Caki2 (cell line): ENCODE data around the gene CHST8. TPM values are rescaled to one million over a fixed set of nuclear protein-coding genes. Genes with fewer than 3 reads are reported as not detected.
"Not testable (repeated sequence)": the region's sequence is repeated elsewhere in the genome, so short reads cannot be mapped to it uniquely, and the experiment has no call there.

ENCODE experiments used
- DNase-seq: peaks from one replicate; pipeline ENCODE4 v3.0.0-alpha.2; 2015; ENCODE audit warnings: low read depth
- in situ Hi-C: cut with HindIII; loops from 2 replicates; pipeline ENCODE4 v1.10.0; 2016; ENCODE audit warnings: low sequenced_read_pairs, low pct_unique_long_range_greater_than_20kb, mixed read lengths
- total RNA-seq: library from RNA; depleted of rRNA; stranded (reverse); fragments of >200 nt; shearing (Covaris generic); gene quantifications from 2 replicates; pipeline ENCODE4 v1.2.3, GENCODE V29; 2014; ENCODE audit warnings: low replicate concordance; rRNA removed

The CHST8 gene, protein sequence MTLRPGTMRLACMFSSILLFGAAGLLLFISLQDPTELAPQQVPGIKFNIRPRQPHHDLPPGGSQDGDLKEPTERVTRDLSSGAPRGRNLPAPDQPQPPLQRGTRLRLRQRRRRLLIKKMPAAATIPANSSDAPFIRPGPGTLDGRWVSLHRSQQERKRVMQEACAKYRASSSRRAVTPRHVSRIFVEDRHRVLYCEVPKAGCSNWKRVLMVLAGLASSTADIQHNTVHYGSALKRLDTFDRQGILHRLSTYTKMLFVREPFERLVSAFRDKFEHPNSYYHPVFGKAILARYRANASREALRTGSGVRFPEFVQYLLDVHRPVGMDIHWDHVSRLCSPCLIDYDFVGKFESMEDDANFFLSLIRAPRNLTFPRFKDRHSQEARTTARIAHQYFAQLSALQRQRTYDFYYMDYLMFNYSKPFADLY
- total RNA-seq = not detected in 2 replicates

DNA sequence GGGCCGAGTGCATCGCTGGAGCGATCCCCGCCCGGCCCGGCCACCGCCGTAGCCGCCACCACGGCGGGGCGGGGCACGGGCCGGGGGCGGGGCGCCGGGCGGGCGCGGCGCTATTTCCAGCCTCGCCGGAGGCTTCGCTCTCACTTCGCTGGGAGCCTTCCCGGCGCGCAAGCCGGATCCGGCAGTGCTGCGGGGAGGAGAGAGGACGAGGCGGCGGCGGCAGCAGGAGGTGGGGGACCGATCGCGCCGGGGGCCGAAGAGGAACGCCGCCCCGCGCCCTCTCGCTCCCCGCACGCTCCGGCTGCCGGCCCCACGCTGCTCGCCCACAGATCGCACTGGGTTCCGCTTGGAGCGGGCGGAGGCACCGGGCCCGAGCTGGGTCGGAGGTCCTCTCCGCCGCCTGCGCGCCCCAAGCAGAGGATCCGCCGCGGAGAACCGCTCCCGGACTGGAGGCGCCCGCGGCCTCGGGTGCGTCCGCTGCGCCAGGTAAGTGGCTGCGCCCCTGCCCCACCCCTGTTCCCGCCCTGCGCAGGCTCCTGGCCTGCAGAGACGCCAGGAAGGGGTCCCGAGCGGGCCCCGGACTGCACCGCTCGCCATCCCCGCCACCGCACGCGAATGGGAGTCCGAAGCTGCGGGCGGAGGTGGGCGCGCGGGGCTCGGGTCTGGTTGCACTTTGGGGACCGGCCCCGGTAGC lies at the start of gene CHST8:
CHST8 (plus strand) TSS at position 143 of the 694 bp plus-strand sequence. CDS start 67,309 bp downstream, outside the sequence.
- DNase-seq = no peak
- in situ Hi-C loops = no loop called here

DNA sequence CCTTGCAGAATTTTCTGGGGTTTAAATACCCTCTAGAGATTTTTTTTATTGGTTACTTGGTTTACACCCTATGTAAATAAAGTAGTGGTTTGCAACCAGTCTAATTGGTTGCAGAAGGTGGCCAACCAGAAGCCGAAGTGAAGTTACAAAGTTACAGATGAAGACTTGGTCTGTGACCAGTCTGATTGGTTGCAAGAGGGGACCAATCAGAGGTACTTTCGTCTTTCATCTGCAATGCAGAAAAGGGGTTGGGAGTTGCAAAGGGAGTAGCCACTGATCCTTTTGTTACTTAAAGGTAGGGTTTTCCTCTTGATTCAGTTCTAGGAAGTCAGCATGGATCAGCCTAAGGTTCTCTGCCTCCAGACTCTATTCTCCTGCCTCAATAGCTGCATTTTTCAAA lies 48.8 kb upstream of the CHST8 start:
- DNase-seq = no peak
- in situ Hi-C loops = no loop called here

DNA sequence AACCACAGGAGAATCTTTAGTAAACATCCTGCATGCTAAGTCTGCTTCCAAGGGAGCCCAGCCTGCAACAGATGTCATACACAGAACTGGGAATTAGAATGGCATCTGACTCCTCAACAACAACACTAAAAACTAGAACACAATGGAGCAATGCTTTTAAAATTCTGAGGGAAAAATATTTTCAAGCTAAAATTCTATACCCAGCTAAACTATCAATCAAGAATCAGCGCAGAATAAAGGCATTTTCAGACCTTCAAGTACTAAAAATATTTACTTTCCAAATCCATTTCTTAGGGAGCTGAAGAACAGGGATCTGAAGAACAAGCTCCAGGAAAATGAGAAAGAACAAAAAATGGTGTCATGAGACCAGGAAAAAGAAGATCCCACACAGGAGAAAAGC lies 46.9 kb upstream of the CHST8 start:
- in situ Hi-C loops = no loop called here
- DNase-seq = no peak

DNA sequence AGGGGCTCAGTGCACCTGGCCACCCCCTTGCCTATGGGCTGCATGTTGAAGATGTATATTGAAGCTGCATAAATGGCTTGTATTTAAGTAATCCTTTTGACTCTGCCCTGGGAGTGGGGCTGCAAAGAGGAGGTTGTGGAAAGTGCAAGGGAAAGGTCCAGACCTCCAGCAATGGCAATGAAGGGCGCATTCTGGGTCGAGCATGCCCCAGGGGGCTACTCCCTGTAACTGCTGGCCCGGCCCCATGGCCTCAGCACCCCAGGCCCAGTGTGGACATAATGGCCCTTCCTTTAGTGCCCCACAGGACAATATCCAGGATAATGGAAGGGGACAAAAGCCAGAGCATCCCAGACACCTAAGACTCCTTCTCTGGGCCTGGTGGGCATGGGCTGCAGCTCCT lies 43.1 kb upstream of the CHST8 start:
- in situ Hi-C loops = no loop called here
- no peak for DNase-seq

DNA sequence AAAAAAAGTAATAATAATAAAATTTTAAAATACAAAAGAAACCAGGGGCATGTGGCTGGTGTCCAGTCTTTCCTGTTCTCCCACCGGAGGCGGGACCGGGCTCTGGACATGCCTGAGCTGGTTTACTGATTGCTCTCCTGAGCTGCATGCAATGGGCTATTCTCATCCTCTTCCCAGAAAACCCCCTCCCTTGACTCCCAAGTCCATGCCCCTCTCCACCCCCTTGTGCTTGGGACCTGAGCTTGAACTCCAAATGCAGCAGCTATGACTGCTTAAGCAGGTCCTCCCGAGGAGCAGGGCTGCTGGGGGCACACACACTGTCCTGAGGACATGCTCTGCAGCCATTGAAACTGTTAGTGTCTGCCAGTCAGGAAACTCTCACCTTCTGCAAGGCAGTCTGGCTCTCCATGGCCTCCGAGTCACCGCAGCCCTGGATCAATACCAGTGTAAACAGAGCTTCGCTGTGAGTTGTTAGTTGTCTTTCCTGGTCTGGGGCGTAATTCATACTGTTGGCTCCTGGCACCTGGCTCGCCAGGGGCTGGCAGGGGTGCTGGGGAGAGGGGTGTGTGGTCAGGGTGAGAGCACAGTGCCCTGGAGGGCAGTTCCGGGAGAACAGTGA lies 41.6 kb upstream of the CHST8 start:
- in situ Hi-C loops = no loop called here
- DNase-seq = no peak

DNA sequence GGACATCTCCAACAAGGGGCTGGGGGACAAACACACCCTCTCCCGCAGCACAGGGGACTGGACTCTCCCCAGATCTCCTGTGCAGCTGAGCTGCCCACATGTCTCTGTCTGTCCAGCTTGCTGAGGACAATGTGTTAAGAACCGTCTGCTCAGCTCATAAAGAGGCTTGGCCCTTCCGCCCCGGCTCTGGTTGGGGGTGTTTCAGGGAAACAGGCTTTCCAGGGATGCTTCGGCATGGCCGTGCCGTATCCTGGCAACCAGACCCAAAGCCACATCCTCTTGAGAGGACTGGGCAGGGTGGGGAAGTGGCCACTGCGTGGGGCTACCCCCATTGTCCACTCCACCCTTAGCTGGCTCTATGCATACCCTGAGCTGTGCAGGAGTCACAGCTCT lies 41.1 kb upstream of the CHST8 start:
- DNase-seq = no peak
- in situ Hi-C loops = no loop called here

DNA sequence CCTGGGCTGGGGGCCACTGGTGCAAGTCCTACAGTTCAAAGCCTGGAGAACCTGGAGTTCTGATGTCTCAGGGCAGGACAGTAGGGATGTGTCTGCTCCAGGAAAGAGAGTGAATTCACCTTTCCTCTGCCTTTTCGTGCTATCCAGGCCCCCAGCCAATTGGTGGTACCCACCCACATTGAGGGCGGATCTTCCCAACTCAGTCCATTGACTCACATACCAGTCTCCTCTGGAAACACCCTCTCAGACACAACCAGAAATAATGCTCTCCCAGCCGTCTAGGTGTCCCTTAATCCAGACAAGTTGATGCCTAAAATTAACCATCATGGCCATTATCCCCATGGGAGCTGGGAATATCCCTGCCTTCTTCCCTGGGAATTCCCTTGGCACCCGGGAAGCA lies 38.8 kb upstream of the CHST8 start:
- in situ Hi-C loops = no loop called here
- DNase-seq = no peak

DNA sequence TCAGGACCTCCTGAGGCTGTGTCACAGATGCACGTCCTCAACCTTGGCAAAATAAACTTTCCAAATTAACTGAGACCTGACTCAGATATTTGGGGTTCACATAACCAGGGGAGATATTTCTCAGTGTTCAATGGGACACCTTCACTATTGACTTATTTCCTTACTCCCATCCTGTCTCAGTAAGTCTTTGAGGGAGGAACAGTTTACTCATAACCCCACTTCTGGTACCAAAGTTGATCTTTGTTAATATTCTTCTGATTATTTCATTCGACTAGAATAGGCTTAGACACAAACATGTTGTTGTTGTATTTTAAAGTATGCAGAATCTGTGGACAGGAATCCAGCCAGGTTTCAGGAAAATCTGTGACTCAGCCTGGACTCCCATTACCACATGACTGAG lies 34.6 kb upstream of the CHST8 start:
- no peak for DNase-seq
- in situ Hi-C loops = no loop called here

DNA sequence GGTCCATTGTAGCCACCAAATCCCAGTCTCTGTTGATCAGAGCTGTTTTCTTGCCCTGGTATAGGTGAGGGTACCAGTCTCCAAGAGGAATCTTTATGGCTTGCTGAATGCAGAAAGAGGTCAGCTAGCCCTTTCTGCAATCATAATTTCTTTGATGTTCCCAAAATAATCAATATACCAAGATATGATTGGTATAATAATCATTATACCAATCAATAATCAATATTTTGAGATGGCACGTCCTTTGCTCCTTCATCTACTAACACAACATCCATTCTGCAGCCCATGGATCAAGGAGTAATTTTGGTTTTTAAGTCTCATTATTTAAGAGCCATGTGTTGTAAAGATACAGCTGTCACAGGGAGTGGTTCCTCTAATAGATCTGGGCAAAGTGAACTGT lies 31.5 kb upstream of the CHST8 start:
- in situ Hi-C loops = no loop called here
- no peak for DNase-seq

DNA sequence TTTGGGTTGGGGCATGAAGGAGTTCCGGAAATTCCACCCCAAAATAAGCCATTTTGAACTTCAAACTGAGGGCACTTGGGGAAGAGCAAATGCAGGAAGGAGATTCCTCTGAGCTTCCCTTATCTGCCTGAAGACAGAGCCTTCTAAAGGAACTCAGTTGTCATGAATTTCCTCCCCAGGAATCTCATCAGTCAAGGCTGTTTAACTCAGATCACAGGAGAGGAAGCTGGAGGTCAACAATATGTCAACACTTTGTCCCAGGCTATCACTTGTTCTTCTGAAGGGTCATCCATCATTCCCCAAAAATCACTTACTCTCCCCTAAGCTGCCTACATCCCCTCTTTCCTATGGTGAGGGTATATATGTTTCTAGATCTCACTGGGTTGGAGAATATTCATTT lies 26.0 kb upstream of the CHST8 start:
- in situ Hi-C loops = no loop called here
- no peak for DNase-seq

DNA sequence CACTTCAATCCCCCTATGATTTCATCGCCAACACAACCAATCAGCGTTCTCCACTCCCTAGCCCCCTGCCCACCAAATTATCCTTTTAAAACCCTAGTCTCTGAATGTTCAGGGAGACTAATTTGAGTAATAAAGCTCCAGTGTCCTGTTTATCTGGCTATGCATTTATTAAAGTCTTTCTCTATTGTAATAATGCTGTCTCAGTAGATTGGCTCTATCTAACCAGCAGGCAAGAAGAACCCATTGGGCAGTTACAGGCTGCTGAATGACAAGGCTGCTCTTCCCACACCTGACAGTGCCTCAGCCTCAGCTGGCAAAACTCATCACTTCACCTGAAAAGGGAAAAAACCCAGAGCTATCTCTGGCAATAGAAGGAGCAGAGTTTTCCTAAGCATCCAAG lies 20.2 kb upstream of the CHST8 start:
- DNase-seq = no peak
- in situ Hi-C loops = no loop called here

DNA sequence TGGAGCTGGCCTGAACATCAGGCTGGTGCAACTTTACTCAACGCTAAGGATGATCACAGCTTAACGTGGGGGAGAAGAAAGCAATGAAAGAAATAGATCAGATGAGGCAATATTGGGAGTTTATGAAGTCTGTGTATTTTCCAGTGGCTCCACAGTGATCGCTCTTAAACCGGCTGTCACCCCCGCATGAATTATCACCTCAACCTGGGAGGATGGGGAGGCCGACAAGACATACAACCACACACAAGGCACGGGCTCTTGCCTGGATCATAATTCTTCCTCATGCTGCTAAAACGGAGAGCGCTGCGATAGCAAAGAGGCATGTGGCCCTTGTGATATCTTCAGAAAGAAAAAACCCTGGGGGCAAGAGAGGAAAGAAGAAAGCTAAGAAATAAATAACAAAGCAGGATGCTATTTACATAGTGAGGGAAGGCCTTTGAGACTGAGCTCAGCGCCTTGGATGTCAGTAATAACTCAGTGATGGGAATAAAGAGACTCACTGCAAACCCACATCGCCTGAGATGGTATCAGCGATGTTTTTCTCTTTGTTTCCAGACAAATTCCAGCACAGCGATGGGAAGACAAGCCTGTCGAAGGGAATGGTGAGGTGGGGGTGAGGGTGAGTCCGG lies 19.1 kb upstream of the CHST8 start:
- DNase-seq = no peak
- in situ Hi-C loops = no loop called here

DNA sequence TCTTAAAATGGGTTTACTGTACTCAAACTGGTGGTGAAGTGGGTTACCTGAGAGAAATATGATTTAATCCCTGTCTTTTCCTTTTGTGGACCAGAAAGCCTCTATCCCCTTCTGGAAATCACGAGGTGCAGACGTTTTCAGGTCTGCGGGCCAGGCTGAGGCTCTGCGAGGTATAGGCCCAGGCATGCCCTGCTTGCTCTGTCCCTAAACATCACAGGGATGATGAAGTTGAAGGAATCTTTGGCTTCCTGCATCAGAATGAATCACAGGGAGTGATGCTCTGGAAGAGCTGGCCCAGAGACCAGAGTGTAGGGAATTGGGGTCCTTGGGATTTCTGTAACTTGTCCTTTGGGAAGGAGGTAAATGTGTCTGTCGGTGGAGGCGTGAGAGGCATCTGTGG lies 18.4 kb upstream of the CHST8 start:
- no peak for DNase-seq
- in situ Hi-C loops = no loop called here

DNA sequence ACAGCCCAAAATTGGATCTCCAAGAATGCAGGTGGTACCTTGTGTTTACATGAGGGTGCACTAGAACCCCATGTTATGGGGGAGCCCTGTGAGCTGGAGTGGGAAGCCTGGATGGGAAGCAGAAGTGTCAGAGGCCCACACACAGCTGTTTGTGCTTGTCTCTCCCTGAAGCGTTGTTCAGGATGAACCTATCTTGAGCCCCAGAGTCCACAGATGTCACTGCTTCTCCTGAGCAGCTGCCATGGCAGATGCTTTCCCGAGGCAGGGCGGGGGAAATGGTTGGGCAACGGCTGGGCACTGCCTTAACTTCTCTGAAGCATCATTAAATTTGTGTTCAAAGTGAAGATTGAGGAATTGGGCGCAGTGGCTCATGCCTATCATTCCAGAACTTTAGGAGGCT lies 17.1 kb upstream of the CHST8 start:
- in situ Hi-C loops = no loop called here
- no peak for DNase-seq

DNA sequence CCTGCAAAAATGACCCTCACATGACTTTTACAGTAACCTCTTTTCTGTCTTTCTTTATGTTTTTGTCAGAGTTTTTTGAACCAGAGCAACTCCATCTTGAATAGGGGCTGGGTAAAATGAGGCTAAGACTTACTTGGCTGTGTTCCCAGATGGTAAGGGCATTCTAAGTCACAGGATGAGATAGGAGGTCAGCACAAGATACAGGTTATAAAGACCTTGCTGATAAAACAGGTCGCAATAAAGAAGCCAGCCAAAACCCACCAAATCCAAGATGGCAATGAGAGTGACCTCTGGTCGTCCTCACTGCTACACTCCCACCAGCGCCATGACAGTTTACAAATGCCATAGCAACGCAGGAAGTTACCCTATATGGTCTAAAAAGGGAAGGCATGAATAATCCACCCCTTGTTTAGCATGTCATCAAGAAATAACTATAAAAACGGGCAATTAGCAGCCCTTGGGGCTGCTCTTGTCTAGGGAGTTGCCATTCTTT lies 15.9 kb upstream of the CHST8 start:
- DNase-seq, in situ Hi-C loops: not testable (repeated sequence)

DNA sequence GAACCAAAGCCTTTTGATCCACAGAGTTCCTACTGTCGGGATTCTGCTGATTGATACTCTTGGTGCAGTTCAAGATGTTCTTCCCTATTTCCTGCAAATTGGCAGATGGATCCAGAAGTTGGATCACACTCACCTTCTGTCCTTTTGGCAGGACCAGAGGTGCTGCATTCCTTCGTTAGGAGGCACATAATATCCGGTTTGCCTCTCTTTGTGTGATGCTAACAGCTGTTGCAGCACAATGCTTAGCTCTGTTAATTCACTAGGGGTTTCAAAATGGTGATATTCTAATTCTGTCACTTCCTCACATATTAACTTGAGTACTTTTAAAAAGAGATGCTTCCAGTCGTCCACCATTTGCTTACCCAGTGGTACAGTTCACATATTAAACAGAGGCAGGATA lies 15.2 kb upstream of the CHST8 start:
- DNase-seq = no peak
- in situ Hi-C loops = no loop called here

DNA sequence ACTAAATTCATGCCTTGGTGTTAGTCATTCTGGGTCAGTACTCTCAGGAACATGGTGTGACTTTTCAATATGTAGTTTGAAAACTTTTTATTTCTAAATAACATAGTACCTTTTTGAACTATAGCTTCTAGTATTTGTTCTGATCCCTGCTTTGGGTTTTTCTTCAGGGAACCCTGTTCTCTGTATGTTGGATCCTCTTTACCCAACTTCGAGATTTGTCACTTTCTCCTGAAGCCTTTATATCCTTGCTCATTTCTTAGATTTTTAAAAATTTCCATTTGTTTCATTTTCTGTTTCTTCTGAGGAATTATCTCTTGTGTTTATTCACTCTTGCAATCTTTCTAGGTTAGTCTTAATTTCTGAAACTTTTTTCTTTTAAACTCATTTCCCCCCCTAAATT lies 12.4 kb upstream of the CHST8 start:
- DNase-seq = no peak
- in situ Hi-C loops = no loop called here

DNA sequence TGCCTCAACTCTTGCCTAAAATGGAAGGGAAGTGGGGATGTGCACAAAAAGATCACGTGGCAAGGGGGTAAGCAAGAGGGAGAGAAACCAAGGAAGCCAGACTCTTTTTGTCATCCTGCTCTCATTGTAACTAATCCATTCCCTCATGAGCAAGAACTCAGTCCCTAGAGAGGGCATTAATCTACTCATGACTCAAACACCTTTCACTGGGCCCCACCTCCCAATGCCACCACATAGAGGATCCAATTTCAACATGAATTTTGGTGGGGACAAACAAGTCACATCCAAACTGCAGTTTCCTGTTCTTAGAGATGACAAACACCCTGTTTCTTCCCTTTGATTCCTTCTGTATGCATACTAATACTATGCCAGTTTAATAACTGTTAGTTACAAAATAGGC lies 11.2 kb upstream of the CHST8 start:
- in situ Hi-C loops = no loop called here

More for the DNA sequence above, 11.2 kb upstream of the CHST8 start:
- DNase-seq = no peak
